ENCODE data around the gene VCY1B.
"Not testable (repeated sequence)": the region's sequence is repeated elsewhere in the genome, so short reads cannot be mapped to it uniquely, and the experiment has no call there.

The VCY1B gene

DNA sequence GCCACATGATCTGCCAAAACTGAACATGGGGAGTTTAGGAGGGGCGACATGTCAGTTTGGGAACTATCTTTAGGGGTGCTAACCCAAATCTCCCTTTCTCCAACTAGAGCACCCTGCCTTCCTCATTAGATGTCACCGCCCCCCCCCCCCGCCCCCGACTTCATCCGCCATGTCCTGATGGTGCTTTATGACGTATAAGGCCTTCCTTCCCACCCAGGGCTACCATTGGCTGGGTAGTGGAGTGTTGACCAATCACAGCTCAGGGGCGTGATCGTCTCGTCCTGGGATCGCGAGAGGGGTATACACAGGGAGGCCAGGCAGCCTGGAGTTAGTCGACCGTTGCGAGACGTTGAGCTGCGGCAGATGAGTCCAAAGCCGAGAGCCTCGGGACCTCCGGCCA lies at the start of gene VCY1B:
TSS of gene VCY1B (plus strand) at position 301 of the 400 bp plus-strand sequence. CDS start at position 364, 63 bp downstream.
- not testable (repeated sequence) for DNase-seq (ENCODE audit: low read depth, low spot score)

DNA sequence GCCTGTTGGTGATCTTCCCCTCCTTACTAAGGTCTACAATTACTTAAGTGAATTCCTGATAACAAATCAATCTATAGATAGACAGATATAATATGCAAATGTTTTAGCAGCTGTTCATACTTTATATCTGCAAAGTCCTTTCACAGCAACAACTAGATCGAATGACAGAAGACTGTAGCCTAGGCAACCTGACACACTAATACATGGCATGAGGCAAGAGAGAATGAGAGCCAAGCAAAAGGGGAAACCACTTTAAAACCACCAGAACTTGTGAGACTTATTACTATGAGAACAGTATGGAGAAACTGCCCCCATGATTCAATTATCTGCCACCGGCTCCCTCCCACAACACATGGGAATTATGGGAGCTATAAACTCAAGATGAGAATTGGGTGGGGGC lies 44.1 kb upstream of the VCY1B start:
- DNase-seq (ENCODE audit: low read depth, low spot score): not testable (repeated sequence)

- not testable (repeated sequence) for DNase-seq (ENCODE audit: low read depth, low spot score)
These were observed 25.6 kb upstream of the VCY1B start for GRCh38 chrY:14030395-14030794.

DNA sequence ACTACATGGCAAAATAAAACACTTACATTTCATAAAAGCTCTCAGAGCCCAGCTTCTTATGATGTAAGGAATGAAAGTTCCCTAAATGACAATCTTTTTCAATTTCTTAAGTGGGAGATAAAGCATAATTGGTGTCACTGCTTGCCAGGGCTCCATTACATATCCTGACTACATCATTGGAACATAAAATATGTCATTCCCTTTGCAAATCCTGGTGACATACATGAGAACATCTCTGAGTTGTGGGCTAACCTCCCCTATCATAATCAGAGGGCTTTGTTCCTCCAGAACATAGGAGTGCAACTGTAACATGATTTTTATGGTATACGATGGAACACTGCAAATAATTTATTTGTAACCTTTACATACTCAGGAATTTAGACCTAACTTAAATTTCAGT lies 29.9 kb downstream of the VCY1B start:
- no peak for DNase-seq (ENCODE audit: low read depth, low spot score)

Data from smooth muscle cell of the brain vasculature (primary cell).